Astrocyte (in vitro differentiated cells and primary cell): ENCODE measurements around the gene AWAT2.

ENCODE experiments used
- CTCF ChIP-seq: IDR thresholded peaks from 2 replicates; pipeline ENCODE4 v1.5.1; 2011; ENCODE audit warnings: low read depth, mild to moderate bottlenecking, inconsistent platforms, low read length, moderate library complexity; ENCODE audit not compliant: insufficient read depth
- EZH2 ChIP-seq: IDR thresholded peaks from 2 replicates; pipeline ENCODE4 v1.6.1; 2012; ENCODE audit warnings: mild to moderate bottlenecking, low read length, inconsistent platforms; ENCODE audit not compliant: insufficient read depth

- TF ChIP-seq CTCF (no peak), EZH2 (no peak)
These were observed 12.3 kb upstream of the AWAT2 start, which contains the start of gene OTUD6A for GRCh38 chrX:70062076-70062475.
